ENCODE results near the gene TARDBP. TPM values are rescaled to one million over a fixed set of nuclear protein-coding genes. Genes with fewer than 3 reads are reported as not detected.

TARDBP gene
- total RNA-seq, 1 experiment from 2014 or later = 155 TPM

DNA sequence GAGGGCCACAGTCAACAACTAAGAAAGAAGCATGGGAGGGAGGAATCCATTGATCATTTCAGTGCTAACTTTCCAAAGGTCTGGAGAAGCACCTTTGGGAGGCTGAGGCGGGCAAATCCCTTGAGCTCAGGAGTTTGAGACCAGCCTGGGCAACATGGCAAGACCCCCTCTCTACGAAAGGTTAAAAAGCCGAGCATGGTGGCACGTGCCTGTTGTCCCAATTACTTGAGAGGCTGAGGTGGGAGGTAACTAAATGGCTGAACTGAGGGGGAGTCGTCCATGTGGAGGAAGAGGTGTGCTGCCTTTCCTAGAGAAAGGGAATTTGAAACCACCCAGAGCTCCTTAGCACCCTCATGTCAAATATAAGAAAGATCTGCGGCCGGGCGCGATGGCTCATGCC is 18.4 kb downstream of the TARDBP start:
- Histone ChIP-seq H4K20me1 (ENCODE audit: insufficient read depth) (no peaks in the 10 kb centered on the region), H3K4me2 (ENCODE audit: low read length) (no peak overlapping the region), H3K79me2 (ENCODE audit: insufficient read depth, low read length) (no peaks in the 10 kb centered on the region), H3K4me3 (replicated peaks in 1 of 2; ENCODE audit: low read depth in 1 of 2, low read length in 2 of 2) (no peak overlapping the region), H2AFZ (ENCODE audit: low read depth, low read length, poor library complexity, severe bottlenecking) (no peak overlapping the region), H3K27ac (ENCODE audit: low read depth, low read length) (no peak overlapping the region), H3K27me3 (ENCODE audit: insufficient read depth, low read length) (no peaks in the 10 kb centered on the region), H3K9ac (ENCODE audit: low read length) (no peak overlapping the region), H3K9me2 (ENCODE audit: insufficient read depth) (no peaks in the 10 kb centered on the region), H3K9me3 (ENCODE audit: control insufficient read depth in 1 of 2, insufficient read depth in 1 of 2, low read depth in 1 of 2, low read length in 2 of 2) (no peaks in the 10 kb centered on the region), H3K36me3 (ENCODE audit: control insufficient read depth in 1 of 2, insufficient read depth in 2 of 2, low read length in 2 of 2) (peaks cover 4 to 15% of the 10 kb centered on the region in 2 experiments; a peak in 3 of 4 replicates), H3K4me1 (ENCODE audit: control insufficient read depth in 1 of 2, insufficient read depth in 2 of 2, low read length in 2 of 2) (no peaks in the 10 kb centered on the region)
- ATAC-seq (no peak), DNase-seq (ENCODE audit: low read depth, low spot score) (no peak)
- intact Hi-C loops (cut with micrococcal nuclease) = loop anchor here (10.0 kb wide), 1 partner anchor 804 kb away; no protein-coding TSS in a partner anchor
- TF ChIP-seq POLR2AphosphoS5 (IDR thresholded peaks at IDR 0.05; ENCODE audit: low read depth, low read length) (no peak), REST (IDR thresholded peaks at IDR 0.05; ENCODE audit: low read depth) (no peak), RAD21 (IDR thresholded peaks at IDR 0.05; ENCODE audit: low read depth) (no peak), SIN3A (IDR thresholded peaks at IDR 0.05; ENCODE audit: low read depth) (no peak), ZNF274 (IDR thresholded peaks at IDR 0.05; ENCODE audit: low read depth, low read length) (no peak), SP1 (IDR thresholded peaks at IDR 0.05; ENCODE audit: low read depth) (no peak), MAX (IDR thresholded peaks at IDR 0.05) (no peak), JUND (IDR thresholded peaks at IDR 0.05) (no peak), CEBPB (IDR thresholded peaks at IDR 0.05; ENCODE audit: low read depth) (no peak)
- BruUV-seq (replicated peaks) = no TSS peak
- POLR2A ChIA-PET = interaction anchor here (1.1 kb wide), 1 partner anchor 18 kb away, joined by 3 read pairs; the partner anchor contains the start of gene TARDBP
- CTCF ChIA-PET = no interaction called here
- RAD21 ChIA-PET (ENCODE audit: low non-redundant PET in 1 of 2, low total read pairs in 2 of 2, uncharacterized antibody in 2 of 2, unreplicated experiment in 2 of 2) = no interaction called here

Data from HCT116 (cell line).